ENCODE measurements around the gene SERPINB2.

SERPINB2 gene

GRCh38 chr18:63904694-63905093 is 17.2 kb downstream of the SERPINB2 start (continued):
- no peak for TF ChIP-seq POU6F1 (CRISPR knock-in tag; IDR thresholded peaks at IDR 0.05; ENCODE audit: borderline replicate concordance, low read depth)
- no peak for TF ChIP-seq RARB (CRISPR knock-in tag; IDR thresholded peaks at IDR 0.05)
- no peak for TF ChIP-seq TOX (CRISPR knock-in tag; IDR thresholded peaks at IDR 0.05; ENCODE audit: borderline replicate concordance)

DNA sequence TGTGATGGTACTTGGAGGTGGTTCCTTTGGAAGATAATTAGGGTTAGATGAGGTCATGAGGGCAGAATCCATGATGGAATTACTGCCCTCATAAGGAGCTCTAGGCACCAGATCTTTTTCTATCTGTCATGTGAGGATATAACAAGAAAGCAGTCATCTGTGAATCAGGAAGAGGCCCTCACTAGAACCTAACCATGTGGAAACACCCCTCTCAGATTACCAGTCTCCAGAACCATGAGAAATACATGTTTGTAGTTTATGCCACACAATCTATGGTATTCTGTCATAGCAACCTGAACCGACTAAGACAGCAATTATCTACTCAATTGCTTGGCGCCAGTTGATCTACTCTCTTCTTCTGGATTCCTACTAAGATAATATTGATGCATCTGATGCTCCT is 17.9 kb downstream of the SERPINB2 start:
- ATAC-seq: no peak
- TF ChIP-seq OSR1 (CRISPR knock-in tag; IDR thresholded peaks at IDR 0.05) (no peak), ISL1 (CRISPR knock-in tag; IDR thresholded peaks at IDR 0.05) (no peak), ZNF70 (CRISPR knock-in tag; IDR thresholded peaks at IDR 0.05) (no peak), TCF4 (CRISPR knock-in tag; IDR thresholded peaks at IDR 0.05; ENCODE audit: borderline replicate concordance) (no peak), CREB5 (CRISPR knock-in tag; IDR thresholded peaks at IDR 0.05; ENCODE audit: low read depth) (no peak), TOX (CRISPR knock-in tag; IDR thresholded peaks at IDR 0.05; ENCODE audit: borderline replicate concordance) (no peak), ESRRG (CRISPR knock-in tag; IDR thresholded peaks at IDR 0.05) (no peak), ZNF8 (CRISPR knock-in tag; IDR thresholded peaks at IDR 0.05) (no peak), ZFP3 (CRISPR knock-in tag; IDR thresholded peaks at IDR 0.05) (no peak), RARB (CRISPR knock-in tag; IDR thresholded peaks at IDR 0.05) (no peak), POU6F1 (CRISPR knock-in tag; IDR thresholded peaks at IDR 0.05; ENCODE audit: borderline replicate concordance, low read depth) (no peak), GLIS3 (CRISPR knock-in tag; IDR thresholded peaks at IDR 0.05) (no peak), PPARA (CRISPR knock-in tag; IDR thresholded peaks at IDR 0.05; ENCODE audit: borderline replicate concordance) (no peak), ARNTL (CRISPR knock-in tag; IDR thresholded peaks at IDR 0.05; ENCODE audit: borderline replicate concordance, low read depth) (no peak), SNAI2 (CRISPR knock-in tag; IDR thresholded peaks at IDR 0.05) (no peak), TSHZ2 (CRISPR knock-in tag; IDR thresholded peaks at IDR 0.05) (no peak), ZNF565 (CRISPR knock-in tag; conservative IDR thresholded peaks at IDR 0.05; ENCODE audit: low read depth) (no peak), BACH2 (CRISPR knock-in tag; IDR thresholded peaks at IDR 0.05; ENCODE audit: borderline replicate concordance) (no peak)
- TF ChIP-seq, protein P1, sequence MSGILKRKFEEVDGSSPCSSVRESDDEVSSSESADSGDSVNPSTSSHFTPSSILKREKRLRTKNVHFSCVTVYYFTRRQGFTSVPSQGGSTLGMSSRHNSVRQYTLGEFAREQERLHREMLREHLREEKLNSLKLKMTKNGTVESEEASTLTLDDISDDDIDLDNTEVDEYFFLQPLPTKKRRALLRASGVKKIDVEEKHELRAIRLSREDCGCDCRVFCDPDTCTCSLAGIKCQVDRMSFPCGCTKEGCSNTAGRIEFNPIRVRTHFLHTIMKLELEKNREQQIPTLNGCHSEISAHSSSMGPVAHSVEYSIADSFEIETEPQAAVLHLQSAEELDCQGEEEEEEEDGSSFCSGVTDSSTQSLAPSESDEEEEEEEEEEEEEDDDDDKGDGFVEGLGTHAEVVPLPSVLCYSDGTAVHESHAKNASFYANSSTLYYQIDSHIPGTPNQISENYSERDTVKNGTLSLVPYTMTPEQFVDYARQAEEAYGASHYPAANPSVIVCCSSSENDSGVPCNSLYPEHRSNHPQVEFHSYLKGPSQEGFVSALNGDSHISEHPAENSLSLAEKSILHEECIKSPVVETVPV (CRISPR knock-in tag; IDR thresholded peaks at IDR 0.05): no peak

- no peak for ATAC-seq
- TF ChIP-seq ZFP30 (CRISPR knock-in tag; IDR thresholded peaks at IDR 0.05) (no peak), ESRRG (CRISPR knock-in tag; IDR thresholded peaks at IDR 0.05) (no peak), CSDC2 (CRISPR knock-in tag; IDR thresholded peaks at IDR 0.05) (no peak), PPARA (CRISPR knock-in tag; IDR thresholded peaks at IDR 0.05; ENCODE audit: borderline replicate concordance) (no peak), POU6F1 (CRISPR knock-in tag; IDR thresholded peaks at IDR 0.05; ENCODE audit: borderline replicate concordance, low read depth) (no peak), TCF4 (CRISPR knock-in tag; IDR thresholded peaks at IDR 0.05; ENCODE audit: borderline replicate concordance) (no peak), ZNF8 (CRISPR knock-in tag; IDR thresholded peaks at IDR 0.05) (no peak), ZNF70 (CRISPR knock-in tag; IDR thresholded peaks at IDR 0.05) (no peak), TSHZ2 (CRISPR knock-in tag; IDR thresholded peaks at IDR 0.05) (no peak), ZC3H10 (CRISPR knock-in tag; IDR thresholded peaks at IDR 0.05) (no peak)
- TF ChIP-seq, protein P2, sequence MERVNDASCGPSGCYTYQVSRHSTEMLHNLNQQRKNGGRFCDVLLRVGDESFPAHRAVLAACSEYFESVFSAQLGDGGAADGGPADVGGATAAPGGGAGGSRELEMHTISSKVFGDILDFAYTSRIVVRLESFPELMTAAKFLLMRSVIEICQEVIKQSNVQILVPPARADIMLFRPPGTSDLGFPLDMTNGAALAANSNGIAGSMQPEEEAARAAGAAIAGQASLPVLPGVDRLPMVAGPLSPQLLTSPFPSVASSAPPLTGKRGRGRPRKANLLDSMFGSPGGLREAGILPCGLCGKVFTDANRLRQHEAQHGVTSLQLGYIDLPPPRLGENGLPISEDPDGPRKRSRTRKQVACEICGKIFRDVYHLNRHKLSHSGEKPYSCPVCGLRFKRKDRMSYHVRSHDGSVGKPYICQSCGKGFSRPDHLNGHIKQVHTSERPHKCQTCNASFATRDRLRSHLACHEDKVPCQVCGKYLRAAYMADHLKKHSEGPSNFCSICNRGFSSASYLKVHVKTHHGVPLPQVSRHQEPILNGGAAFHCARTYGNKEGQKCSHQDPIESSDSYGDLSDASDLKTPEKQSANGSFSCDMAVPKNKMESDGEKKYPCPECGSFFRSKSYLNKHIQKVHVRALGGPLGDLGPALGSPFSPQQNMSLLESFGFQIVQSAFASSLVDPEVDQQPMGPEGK (CRISPR knock-in tag; IDR thresholded peaks at IDR 0.05; ENCODE audit: borderline replicate concordance): no peak
Observed at GRCh38 chr18:63906056-63906455, 18.6 kb downstream of the SERPINB2 start.
